Suprapubic skin (tissue), 4 donors: ENCODE data around the gene CHRNA10. TPM values are rescaled to one million over a fixed set of nuclear protein-coding genes. Genes with fewer than 3 reads are reported as not detected.

Experiments
- DNase-seq, 2 donors: peaks; one replicate each; pipeline ENCODE4 v3.0.0-alpha.2; 2019; ENCODE audit warnings: low spot score in 2 of 2
- H3K27ac ChIP-seq: fragments of 200-600 bp; sonication (generic); one replicate; pipeline ENCODE4 v1.5.1; 2019
- H3K27me3 ChIP-seq: fragments of 200-600 bp; sonication (generic); one replicate; pipeline ENCODE4 v1.5.1; 2019
- H3K36me3 ChIP-seq: fragments of 200-600 bp; sonication (generic); one replicate; pipeline ENCODE4 v1.5.1; 2019
- H3K4me1 ChIP-seq: fragments of 200-600 bp; sonication (generic); one replicate; pipeline ENCODE4 v1.5.1; 2019
- H3K4me3 ChIP-seq: fragments of 200-600 bp; sonication (generic); one replicate; pipeline ENCODE4 v1.5.1; 2019; ENCODE audit warnings: mild to moderate bottlenecking
- H3K9me3 ChIP-seq: fragments of 200-600 bp; sonication (generic); one replicate; pipeline ENCODE4 v1.5.1; 2019
- EP300 ChIP-seq: sonication (generic); formaldehyde crosslinking; IDR thresholded peaks from one replicate; pipeline ENCODE4 v1.6.1; 2017; ENCODE audit warnings: antibody characterized with exemption
- POLR2A ChIP-seq, 2 donors: fragments of 450-650 bp; IDR thresholded peaks; one replicate each; pipeline ENCODE4 v1.6.1; 2017; ENCODE audit warnings: antibody characterized with exemption in 2 of 2, mild to moderate bottlenecking in 2 of 2, moderate library complexity in 2 of 2
- POLR2AphosphoS5 ChIP-seq, 3 donors: sonication (generic); formaldehyde crosslinking; IDR thresholded peaks; one replicate each; pipeline ENCODE4 v1.6.1; 2017; ENCODE audit warnings: antibody characterized with exemption in 3 of 3
- WGBS: methylation state at CpG from one replicate; pipeline ENCODE4 v1.1.5; 2018; 5-methylcytosine and 5-hydroxymethylcytosine counted together
- total RNA-seq, 4 donors: library from RNA; depleted of rRNA; stranded (reverse); fragments of >200 nt; gene quantifications; one replicate each; pipeline ENCODE4 v1.1.0, GENCODE V29; 2016
- TF ChIP-seq, protein P1 (sequence below), 2 donors: fragments of 200-600 bp in 1 of 2; fragments of 450-650 bp in 1 of 2; sonication (generic) in 1 of 2; IDR thresholded peaks; one replicate each; pipeline ENCODE4 v1.5.1; 2016 to 2019; ENCODE audit warnings: antibody characterized with exemption in 2 of 2, mild to moderate bottlenecking in 1 of 2, moderate library complexity in 1 of 2

CHRNA10 gene
- total RNA-seq, 4 donors from 2014 or later, result 0.73 to 2.3 (median 0.89) TPM; not detected in 1

- Histone ChIP-seq H3K9me3 (no peaks in the 10 kb centered on the region), H3K4me1 (peaks cover 16% of the 10 kb centered on the region), H3K27me3 (no peaks in the 10 kb centered on the region), H3K36me3 (peaks cover 57% of the 10 kb centered on the region), H3K27ac (no peak overlapping the region), H3K4me3 (no peak overlapping the region)
- no peak for TF ChIP-seq EP300
- TF ChIP-seq, protein P1, sequence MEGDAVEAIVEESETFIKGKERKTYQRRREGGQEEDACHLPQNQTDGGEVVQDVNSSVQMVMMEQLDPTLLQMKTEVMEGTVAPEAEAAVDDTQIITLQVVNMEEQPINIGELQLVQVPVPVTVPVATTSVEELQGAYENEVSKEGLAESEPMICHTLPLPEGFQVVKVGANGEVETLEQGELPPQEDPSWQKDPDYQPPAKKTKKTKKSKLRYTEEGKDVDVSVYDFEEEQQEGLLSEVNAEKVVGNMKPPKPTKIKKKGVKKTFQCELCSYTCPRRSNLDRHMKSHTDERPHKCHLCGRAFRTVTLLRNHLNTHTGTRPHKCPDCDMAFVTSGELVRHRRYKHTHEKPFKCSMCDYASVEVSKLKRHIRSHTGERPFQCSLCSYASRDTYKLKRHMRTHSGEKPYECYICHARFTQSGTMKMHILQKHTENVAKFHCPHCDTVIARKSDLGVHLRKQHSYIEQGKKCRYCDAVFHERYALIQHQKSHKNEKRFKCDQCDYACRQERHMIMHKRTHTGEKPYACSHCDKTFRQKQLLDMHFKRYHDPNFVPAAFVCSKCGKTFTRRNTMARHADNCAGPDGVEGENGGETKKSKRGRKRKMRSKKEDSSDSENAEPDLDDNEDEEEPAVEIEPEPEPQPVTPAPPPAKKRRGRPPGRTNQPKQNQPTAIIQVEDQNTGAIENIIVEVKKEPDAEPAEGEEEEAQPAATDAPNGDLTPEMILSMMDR (IDR thresholded peaks at IDR 0.05), result no peak
- no peak for DNase-seq
- WGBS, result 95% methylated on average over 2 of the region's 2 CpGs
These were observed 36.0 kb upstream of the CHRNA10 start for GRCh38 chr11:3707176-3707575.

GRCh38 chr11:3703383-3703782, 32.2 kb upstream of the CHRNA10 start:
- WGBS, result 89% methylated on average over 3 of the region's 3 CpGs
- H3K27ac ChIP-seq, result no peak overlapping the region
- H3K4me3 ChIP-seq, result no peak overlapping the region
- H3K9me3 ChIP-seq, result no peaks in the 10 kb centered on the region
- no peaks in the 10 kb centered on the region for H3K4me1 ChIP-seq
- H3K36me3 ChIP-seq, result peaks cover 77% of the 10 kb centered on the region
- no peaks in the 10 kb centered on the region for H3K27me3 ChIP-seq
- DNase-seq, result no peak
- TF ChIP-seq POLR2AphosphoS5 (IDR thresholded peaks at IDR 0.05) (no peak), POLR2A (IDR thresholded peaks at IDR 0.05) (no peak), EP300 (no peak)
- TF ChIP-seq, protein P1 (IDR thresholded peaks at IDR 0.05), result no peak

GRCh38 chr11:3700910-3701309, 29.7 kb upstream of the CHRNA10 start:
- Histone ChIP-seq H3K27me3 (no peaks in the 10 kb centered on the region), H3K4me3 (no peak overlapping the region), H3K9me3 (no peaks in the 10 kb centered on the region), H3K27ac (no peak overlapping the region), H3K36me3 (peaks cover 91% of the 10 kb centered on the region), H3K4me1 (no peaks in the 10 kb centered on the region)
- WGBS, result 85% methylated on average over 2 of the region's 2 CpGs
- DNase-seq, result no peak
- TF ChIP-seq, protein P1 (IDR thresholded peaks at IDR 0.05), result no peak
- no peak for TF ChIP-seq POLR2AphosphoS5 (IDR thresholded peaks at IDR 0.05)
- no peak for TF ChIP-seq POLR2A (IDR thresholded peaks at IDR 0.05)
- TF ChIP-seq EP300, result no peak

GRCh38 chr11:3700410-3700809, 29.2 kb upstream of the CHRNA10 start:
- H3K27ac ChIP-seq, result no peak overlapping the region
- 56% methylated on average over 2 of the region's 2 CpGs for WGBS
- no peaks in the 10 kb centered on the region for H3K4me1 ChIP-seq
- TF ChIP-seq EP300 (no peak), POLR2A (IDR thresholded peaks at IDR 0.05) (no peak), POLR2AphosphoS5 (IDR thresholded peaks at IDR 0.05) (no peak)
- TF ChIP-seq, protein P1 (IDR thresholded peaks at IDR 0.05), result no peak
- H3K36me3 ChIP-seq, result peaks cover 88% of the 10 kb centered on the region
- H3K27me3 ChIP-seq, result no peaks in the 10 kb centered on the region
- H3K4me3 ChIP-seq, result no peak overlapping the region
- no peak for DNase-seq
- H3K9me3 ChIP-seq, result no peaks in the 10 kb centered on the region

- TF ChIP-seq, protein P1 (IDR thresholded peaks at IDR 0.05), result no peak
- TF ChIP-seq POLR2AphosphoS5 (IDR thresholded peaks at IDR 0.05) (no peak), EP300 (no peak), POLR2A (IDR thresholded peaks at IDR 0.05) (no peak)
- no peak overlapping the region for H3K27ac ChIP-seq
- no peaks in the 10 kb centered on the region for H3K27me3 ChIP-seq
- H3K4me3 ChIP-seq, result no peak overlapping the region
- peaks cover 97% of the 10 kb centered on the region for H3K36me3 ChIP-seq
- WGBS, result 72% methylated on average over 4 of the region's 4 CpGs
- H3K9me3 ChIP-seq, result no peaks in the 10 kb centered on the region
- no peaks in the 10 kb centered on the region for H3K4me1 ChIP-seq
- no peak for DNase-seq
These were observed 15.6 kb upstream of the CHRNA10 start for GRCh38 chr11:3686751-3687150.
